NCI-H524 (cell line): ENCODE data around the gene TOM1L2.

Experiments used
- DNase-seq, 2 experiments: peaks; one replicate each; lab custom pipeline; 2025; lab: John Stamatoyannopoulos, UW

Gene TOM1L2

DNA sequence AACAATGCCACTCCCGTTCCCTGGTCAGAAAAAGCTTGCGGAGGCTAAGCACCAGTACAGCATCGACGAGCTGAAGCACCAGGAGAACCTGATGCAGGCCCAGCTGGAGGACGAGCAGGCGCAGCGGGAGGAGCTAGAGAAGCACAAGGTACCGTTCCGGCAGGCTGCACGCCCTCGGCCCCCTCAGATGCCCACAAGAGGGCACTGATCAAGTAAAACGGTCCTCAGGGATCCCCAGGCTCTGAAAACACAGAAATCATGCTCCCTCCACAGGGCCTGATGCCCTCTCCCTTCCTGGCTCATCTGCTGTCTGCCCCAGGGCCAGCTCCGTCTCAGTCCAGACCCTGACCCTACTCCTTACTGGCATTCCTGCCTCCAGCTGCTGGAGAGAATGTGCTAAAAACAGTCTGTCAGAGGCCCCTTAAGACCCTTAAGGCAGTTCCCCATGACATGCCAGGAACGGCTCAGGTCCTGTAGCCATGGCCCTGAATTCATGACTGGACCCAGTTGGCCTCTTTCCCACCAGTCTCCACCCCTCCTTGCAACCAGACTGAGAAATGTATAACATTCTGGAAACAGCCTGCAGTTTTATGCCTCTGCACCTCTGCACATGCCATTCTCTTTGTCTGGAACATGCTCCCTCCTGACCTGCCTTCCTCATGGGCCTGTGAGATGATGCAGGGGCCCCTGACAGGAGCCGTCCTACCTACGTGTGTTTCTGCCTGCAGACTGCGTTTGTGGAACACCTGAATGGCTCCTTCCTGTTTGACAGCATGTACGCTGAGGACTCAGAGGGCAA lies 22.3 kb upstream of the TOM1L2 start:
- peak; percentile 65 to 86 for DNase-seq

DNA sequence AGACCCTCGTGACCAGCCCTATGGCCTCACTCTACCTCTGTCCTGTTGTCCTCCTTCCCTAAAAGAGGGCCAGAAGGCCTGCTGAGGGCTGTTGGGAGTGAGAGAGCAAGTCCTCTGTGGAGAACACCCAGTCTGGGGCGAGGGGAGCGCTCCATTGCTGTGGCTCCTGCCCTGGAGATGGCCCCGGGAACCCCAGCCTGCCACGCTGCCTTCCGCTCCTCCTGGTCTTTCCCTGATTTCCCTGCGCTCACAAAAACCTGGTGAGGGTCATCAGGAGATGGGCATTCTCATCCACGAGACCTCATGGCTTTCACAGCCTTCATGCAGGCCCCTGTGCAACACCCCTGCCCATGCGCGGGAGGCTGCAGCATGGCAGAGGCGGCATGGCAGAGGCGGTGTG lies 21.7 kb upstream of the TOM1L2 start:
- DNase-seq = no peak

DNA sequence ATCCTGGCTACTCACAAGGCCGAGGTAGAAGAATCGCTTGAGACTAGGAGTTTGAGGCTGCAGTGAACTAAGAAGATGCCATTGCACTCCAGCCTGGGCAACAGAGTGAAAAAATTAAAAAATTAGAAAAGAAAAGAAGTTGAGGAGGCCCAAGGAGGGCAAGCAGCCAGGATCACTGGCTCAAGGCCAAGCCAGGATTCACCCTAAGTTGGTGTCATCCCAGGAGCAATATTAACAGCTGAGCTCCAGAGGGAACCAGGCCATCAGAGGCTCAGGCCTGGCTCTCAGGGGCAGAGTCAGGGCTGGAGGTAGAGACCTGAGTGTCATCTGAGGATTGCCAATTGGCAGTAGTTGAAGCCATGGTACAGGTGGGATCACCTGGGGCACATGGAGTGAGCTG lies 21.2 kb upstream of the TOM1L2 start:
- no peak for DNase-seq

DNA sequence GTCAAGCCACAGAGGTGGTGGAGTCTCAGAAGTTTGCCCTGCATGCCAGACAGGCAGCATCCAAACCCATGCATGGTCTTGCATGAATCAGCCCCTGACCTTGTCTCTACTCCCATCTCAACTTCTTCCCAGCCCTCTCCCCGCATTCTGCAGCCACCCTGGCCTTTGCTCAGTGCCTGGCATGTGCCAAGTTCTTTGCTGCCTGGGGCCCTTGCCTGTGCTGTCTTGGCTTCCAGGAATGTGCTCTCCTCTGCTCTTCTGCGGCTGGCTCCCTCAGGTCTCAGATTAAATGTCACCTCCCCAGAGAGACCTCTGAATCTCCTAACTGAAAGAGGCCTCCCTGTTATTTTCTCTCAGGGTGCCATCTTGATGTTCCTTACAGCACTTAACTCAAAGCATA lies 18.1 kb upstream of the TOM1L2 start:
- DNase-seq = no peak

DNA sequence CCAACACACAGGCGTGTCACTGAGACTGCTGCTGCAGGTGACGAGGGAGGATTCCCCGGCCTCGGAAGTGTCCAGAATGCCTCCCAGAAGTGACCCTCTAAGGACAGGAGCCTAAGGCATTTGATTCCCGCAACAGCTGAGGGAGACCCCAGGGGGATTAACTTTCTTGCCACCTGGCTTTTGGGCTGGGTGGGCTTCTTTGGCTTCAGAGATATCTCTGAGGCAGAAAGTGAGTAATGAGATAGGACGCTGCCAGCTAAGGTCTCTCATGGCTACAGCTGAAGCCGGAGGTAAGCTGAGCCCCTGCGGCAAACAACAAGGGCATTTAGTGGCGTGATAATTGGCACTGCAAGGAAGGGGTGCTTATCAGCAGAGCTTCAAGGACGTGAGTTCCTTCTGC lies 17.4 kb upstream of the TOM1L2 start:
- no peak for DNase-seq

DNA sequence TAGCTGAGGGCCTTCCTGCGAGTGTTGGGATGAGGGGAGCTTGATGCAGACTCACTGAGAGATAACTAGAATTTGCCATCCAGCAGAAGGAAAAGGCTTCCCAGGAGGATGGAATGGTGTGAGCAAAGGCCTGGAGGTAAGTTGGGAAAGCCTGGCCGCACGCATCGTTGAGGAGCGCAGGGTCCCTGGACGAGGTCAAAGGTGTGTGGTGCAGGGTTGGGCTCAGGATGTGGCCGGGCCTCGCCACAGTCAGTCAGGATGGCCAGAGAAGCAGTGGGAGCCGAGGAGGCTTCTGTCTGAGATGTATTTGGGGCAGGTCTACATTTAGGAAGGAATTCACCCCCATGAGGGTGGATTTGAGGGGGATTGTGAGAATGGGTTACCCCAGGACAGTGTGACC lies 16.9 kb upstream of the TOM1L2 start:
- DNase-seq = no peak

DNA sequence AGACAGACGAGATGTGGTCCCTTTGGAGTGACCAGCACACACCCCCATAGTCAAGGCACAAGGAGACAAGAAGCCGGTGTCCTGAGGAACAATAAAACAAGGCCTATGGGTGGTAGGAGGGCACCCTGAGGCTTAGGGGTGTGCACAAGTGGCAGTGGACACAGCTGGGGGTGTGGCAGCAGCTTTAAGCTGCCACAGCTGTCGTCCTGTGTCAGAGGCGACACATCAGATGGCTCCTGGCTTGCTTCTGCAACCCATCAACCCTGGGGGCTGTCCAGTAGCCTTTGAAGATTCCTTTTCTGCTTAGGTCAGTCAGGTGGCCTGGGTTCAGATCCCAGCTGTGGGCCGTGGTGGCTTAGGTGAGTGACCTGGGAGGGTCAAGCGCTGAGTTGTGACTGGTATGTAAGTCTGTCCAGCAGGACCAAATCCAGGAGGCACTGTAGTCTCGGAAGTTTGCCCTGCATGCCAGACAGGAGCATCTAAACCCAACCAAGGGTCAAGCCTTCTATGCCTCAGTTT lies 16.3 kb upstream of the TOM1L2 start:
- peak in 1 of 2 experiments; percentile 42 for DNase-seq

DNA sequence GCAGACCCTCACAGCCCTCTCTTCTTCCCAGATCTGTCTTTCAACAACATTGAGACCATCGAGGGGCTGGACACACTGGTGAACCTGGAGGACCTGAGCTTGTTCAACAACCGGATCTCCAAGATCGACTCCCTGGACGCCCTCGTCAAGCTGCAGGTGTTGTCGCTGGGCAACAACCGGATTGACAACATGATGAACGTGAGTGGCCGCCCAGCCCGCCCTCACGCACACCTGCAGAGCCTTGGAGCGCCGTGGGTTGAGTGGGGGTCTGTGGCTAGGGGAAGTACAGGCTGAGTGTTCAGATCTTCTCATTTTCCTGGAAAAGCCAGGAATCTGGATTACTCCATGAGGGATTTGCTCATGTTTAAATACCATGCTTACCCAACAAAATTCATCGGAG lies 15.7 kb upstream of the TOM1L2 start:
- DNase-seq = no peak

DNA sequence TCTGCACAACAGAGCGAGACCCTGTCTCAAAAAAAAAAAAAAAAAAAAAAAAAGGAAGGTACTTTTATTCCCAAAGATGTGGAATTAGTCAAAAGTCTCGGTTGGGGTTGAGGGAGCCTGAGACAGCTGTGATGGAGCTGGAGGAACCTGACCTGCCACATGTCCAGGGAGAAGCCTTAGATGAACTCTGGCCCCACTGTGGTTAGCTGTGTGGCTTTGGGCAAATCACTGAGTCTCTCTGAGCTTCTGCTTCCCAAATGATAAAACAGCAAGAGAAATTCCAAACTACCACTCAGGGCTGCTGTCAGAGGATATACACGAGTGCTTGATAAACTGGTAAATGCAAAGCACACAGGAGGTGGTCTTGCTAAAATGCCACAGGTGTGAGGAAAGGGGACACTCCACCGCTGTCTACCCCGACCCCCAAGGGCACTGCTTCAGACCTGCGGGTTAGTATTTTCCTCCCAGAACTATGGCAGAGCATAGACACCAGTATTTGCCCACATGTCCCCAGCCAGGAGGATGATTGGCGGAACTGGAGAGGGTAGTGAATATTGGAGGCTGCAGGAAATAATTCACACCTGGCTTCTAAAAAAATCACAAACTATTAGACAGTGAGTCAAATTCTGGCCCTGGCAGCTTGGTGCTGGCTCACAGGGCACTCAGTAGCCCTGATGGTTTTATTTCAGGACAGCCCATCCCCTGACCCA lies 15.1 kb upstream of the TOM1L2 start:
- no peak for DNase-seq

DNA sequence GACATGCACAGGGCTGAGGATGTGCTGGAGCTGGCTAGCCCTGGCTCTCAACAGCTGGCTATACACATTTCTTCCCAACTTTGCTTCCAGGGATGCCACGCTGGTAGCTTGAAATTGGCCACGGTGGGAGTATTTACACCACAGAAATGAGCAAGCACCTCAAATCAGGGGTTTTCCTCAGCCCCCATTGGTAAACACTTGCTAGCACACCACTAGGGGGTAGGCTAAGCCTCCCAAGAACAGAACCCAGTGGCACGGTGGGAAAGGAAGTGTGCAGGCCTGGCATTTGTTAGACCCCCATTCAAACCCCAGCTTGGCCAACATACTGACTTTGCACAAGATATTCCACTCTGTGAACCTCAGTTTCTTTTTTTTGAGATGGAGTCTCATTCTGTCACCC lies 13.4 kb upstream of the TOM1L2 start:
- DNase-seq = peak in 1 of 2 experiments; percentile 43

DNA sequence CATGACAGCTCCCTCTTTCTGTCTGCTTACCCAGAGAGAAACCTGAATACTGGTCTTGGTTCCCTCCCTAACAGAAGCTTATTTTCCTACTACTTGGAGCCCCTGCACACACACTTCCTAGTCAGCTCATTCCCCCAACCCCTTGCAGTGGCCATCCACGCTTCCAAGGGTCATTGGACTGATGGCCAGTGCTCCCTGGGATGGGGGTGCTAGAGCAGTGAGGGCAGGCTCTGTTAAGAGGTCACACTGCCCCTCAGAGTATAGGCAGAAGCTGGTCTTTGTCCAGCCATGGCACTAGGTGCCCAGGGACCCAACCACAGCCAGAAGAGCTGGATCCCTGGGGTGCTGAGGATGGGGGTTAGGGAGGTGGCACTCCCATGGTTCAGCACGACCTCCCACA lies 13.0 kb upstream of the TOM1L2 start:
- DNase-seq = no peak

DNA sequence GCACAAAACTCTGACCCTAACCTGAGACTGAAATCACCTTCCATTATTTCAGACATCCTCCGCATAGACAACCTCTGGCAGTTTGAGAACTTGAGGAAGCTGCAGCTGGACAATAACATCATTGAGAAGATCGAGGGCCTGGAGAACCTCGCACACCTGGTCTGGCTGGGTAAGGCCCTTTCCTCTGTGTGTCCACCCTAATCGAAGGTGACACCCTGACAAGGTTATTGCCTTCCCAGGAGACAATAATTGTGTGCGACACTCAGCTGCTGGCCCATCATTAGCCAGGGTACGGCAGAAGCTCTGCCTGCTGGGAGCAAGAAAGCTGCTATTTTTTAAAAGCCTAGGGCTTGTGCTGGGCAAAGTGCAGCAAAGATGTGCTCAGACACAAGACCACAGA lies 11.6 kb upstream of the TOM1L2 start:
- no peak for DNase-seq

DNA sequence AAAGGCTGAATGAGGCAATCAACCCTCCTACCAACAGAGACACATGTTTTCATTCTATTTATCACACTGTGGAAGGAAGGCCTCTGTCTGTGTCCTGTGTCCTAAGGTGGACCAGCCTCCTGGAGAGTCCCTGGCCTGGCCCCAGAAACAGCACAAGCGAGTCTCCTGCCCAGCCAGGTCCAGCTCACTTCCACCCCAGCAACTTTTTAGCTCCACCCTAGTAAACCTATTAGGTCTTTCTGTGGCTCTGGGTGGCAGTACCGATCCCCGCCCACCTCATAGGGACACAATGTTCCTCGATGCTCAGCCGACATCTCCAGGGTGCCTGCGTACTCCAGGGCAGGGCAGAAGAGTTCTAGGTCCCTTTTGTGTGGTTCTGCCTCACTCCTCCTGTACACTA lies 11.2 kb upstream of the TOM1L2 start:
- DNase-seq = no peak

DNA sequence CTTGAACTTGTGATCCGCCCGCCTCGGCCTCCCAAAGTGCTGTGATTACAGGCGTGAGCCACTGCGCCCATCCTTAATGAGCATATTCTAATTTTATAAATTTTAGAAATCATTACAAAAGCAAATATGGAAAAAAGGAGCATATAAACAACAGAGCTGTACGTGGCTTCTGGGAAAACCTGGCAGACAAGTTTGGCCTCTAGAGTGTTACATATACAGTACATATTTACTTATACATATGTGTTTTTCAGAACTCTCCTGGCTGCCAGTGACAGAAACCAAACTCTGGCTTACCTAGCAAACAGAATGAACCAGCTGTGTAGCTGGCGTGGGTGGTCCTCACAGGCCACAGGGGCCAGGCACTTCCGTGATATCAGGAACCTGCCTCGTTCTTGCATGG lies 10.6 kb upstream of the TOM1L2 start:
- DNase-seq = no peak

DNA sequence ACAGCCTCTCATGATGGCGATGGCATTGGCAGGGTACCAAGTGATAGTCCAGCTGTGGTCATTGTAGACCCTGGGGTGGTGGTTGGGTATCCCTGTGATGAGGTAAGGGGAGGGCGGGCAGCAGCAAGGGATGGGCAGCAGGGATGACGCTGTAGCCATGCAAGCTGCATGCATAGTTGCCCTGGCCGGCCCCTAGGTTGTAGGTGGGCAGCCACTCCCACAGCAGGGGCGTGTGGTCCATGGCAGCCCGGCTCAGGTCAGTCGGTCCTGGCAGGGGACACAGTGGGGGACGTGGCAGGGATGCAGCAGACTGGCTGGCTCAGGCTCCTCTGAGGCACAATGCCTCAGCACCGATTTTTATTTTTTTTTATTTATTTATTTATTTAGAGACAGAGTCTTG lies 9.1 kb upstream of the TOM1L2 start:
- DNase-seq = no peak

DNA sequence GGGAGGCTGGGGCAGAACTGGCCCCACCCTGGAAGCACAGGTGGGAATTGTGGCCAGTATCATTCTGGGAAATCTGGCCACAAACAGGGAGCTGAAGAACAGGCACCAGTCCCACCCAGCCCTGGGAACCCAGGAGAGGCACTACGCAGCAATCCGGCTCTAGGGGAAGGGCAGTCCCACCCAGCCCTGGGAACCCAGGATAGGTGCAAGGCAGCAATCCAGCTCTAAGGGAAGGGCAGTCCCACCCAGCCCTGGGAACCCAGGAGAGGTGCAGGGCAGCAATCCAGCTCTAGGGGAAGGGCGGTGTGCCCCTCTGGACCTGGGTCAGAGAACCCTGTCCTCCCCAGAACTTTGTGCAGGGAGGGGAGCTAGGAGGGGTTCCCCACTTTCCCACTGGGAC lies 7.6 kb upstream of the TOM1L2 start:
- DNase-seq = no peak

DNA sequence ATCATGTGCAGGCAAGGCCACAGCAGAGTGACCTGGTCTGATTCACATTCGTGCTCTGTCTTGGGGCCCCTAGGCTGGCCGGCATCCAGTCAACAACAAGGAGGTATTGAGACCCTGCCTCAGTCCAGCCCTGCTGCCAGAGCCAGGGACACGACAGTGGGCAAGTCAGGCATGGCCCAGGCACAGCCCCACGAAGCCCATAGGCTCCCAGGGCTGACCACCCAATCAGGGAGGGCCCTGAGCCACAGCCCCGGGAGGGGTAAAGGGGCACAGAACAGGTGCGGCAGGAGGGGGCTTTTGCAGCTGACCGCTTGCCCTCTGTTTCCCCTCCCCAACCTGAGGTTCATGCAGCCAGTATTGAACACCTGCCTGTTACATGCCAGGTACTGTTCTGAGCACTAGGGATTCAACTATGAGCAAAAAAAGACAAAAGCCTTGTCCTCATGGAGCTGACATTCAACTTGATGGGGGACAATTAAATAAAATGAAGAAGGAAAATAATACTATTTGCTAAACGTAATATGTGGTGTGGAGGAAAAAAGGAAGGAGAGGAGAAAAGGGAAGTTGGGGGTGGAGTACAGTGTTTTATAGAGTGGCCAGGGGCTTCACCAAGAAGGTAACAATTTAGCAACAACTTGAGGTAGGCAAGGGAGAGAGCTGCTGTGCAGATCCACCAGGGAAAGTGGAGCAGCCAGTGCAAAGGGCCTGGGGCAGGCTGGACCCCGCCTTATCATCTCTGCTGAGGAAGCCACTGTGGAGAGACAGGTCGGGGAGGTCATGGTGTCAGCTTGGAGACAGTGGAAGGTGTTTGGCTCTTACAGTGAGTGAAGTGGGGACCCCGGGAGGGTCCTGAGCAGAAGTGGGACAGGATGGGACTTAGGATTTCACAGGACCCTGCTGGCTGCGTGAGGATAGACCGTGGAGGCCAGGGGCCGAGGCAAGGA lies 6.6 kb upstream of the TOM1L2 start:
- DNase-seq = no peak

DNA sequence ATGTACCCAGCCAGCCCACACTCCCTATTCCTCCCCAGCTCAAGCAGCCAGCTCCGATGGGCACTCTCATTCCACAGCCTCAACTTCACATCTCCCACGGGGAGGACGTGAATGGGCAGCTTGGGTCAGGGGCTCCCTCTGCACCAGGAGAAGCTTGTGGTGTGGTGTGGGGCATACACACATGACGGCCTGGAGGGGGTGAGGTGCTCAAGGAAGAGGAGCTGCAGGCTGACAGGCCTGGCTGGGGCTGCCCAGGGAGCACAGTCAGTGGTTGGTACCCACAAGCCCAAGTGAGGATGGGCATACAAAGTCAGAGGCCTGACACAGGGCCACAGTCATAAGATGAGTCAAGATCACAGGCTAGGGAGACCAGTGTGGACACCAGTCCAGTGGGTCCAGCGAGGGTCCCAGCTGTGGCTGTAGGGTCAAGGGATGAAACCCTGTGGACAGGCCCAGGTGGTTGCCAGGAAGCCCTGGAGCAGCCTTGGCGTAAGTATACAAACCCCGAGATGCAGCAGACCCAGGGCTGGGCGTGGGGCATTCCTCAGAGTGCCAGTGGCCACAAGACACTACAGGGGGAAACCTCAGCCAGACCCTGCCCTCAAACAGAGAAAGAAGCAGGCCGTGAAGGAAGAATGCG lies 4.9 kb upstream of the TOM1L2 start:
- no peak for DNase-seq

DNA sequence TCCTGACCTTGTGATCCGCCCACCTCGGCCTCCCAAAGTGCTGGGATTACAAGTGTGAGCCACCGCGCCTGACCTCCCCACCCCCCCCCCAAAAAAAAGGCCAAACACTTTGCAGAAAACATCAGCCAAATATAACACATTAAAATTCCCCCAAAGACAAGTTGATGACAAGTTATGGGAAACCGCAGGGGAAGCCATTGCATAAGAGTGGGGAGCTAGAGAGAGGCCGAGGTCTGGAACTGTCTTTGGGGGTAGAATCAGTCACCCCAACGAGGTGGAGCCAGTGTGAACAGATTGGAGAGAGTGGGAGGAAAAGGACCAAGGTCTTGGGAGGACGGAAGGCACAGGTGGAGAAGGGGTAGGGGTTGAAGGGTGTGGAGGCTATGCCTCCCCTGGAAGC lies 3.2 kb upstream of the TOM1L2 start:
- DNase-seq = no peak

DNA sequence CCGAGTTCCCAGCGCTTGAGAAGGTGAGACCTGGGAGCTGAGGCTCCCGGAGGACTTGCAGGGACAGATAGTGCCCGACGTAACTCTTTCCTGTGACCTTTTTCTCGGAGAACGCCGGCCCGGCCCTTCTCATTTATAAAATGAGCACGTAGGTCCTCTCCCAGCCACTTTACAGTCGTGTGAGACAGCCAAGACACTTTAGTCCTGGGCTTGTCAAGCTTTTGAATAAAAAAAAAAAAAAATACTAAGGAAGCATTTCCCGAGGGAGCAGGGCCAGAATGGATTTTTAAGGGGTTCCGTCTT lies 703 bp upstream of the TOM1L2 start:
- no peak for DNase-seq

DNA sequence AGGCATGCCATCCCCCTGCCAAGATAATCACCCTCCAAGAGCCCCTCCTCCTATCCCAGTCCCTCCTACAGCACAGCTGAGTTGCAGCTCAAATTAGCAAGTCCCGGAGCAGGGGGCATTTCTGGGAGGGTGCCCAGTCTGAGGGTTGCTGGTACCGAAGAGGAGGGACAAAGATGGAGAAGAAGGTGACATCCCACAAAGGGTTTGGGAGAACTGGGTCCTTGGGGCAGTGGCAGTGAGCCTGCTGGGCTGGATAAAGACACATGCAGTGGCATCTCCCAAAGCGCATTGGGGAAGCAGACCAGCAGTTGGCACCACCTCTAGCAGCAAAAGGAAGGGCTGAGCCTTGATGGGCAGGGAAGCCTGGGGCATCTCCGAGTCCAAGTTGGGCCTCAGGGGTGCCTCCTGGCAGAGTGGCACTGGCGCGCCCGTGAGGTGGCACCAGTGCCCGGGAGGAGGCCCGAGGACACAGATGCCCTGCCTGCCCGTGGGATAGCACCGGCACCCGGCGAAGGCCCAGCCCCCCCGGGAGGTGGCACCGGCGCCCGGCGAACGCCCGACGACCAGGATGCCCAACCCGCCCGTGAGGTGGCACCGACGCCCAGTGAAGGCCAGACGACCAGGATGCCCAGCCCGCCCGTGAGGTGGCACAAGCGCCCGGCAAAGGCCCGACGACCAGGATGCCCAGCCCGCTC lies 622 bp downstream of the TOM1L2 start:
- DNase-seq = no peak
